Heart left ventricle (tissue), 13 donors: ENCODE measurements around the gene PIPOX.

Source experiments
- CTCF ChIP-seq, 12 donors: fragments of 200-600 bp; sonication (generic) in 4 of 12; IDR thresholded peaks; one replicate each; pipeline versions ENCODE4 v1.5.0 to v1.8.0; 2018 to 2022; ENCODE audit warnings: antibody characterized with exemption in 12 of 12, mild to moderate bottlenecking in 5 of 12
- POLR2A ChIP-seq, 2 donors: fragments of 450-650 bp; IDR thresholded peaks; one replicate each; pipeline ENCODE4 v1.6.1; 2017; ENCODE audit warnings: antibody characterized with exemption in 2 of 2, mild to moderate bottlenecking in 2 of 2, moderate library complexity in 2 of 2
- donor health status: ischemic (EF 13 %, LVEDD 7.1; RV severe dilation, severe dysfunction).
- donor health status: DM: no; HTN: yes; CAD: no.
- donor health status: DM: no; HTN: no; CAD: no.
- donor health status: ischemic (EF 25% LVEDD 6.9; RV normal size, moderate dysfunction).
- donor health status: ischemic (EF 25% LVEDD 5.7; RV mildly dilated, moderate dysfunction).
- donor health status: ischemic (EF 35%, LVEDD 5.7; RV mildly dilated, moderate dysfunction).
- donor health status: nonischemic (EF 11% LVEDD 7.7; RV severe dilation, severe dysfunction).
- donor health status: DM: yes; HTN: yes; CAD: no.
- donor health status: PGD.
- donor health status: ischemic (EF 29% LVEDD 5.4; RV normal size, mild dysfunction).
- donor health status: nonischemic (EF 23%, LVEDD 6.1; RV moderate dilation, normal function).

DNA sequence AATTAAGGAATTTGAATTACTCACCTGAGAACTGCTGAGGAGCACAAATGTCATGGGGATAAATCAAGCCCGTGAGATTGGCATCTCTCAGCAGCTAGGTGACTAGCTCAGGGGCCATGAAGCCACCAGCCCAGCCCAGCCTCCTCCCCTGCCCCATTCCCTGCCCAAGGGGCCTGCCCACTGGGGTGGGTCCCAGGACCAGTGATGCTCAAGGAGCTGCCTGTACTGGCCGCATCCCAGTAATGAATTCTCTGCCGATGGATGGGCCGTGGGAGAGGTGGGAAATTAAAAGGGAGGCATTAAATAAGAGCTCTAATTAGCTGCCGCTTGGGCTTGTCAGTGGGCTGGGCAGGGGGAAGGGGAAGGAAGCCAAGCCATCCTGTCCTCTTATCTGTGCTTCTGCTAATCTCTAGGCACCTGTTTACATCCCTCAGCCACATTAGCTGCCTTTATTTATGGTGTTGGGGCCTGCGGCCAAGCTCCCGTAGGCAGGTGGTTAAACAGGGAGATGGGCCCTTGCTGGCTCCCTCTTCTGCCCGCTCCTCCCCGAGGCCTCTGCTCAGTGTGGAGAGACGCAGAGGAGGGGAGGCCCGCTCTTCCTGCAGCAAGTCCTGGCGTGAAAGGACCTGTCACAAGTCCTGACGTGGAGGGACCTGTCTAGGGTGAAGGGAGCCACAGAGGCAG, 48.8 kb downstream of the PIPOX start:
- no peak for TF ChIP-seq CTCF (IDR thresholded peaks at IDR 0.05)
- TF ChIP-seq POLR2A (IDR thresholded peaks at IDR 0.05): no peak
